ENCODE results near the gene ULK1. TPM values are rescaled to one million over a fixed set of nuclear protein-coding genes. Genes with fewer than 3 reads are reported as not detected.
A peak's percentile ranks its signal among the peaks of the same experiment; 100 is the strongest.

The ULK1 gene
- total and polyA plus RNA-seq, 2 of the 13 experiments (the other 11 are each of a cell fraction or from before 2014, with no cell fraction given), result 2.8 to 10.1 TPM

- peak; percentile 56; the same call in 1 of the 2 replicates for TF ChIP-seq ZNF350 (CRISPR knock-in tag; IDR thresholded peaks at IDR 0.05; ENCODE audit: borderline replicate concordance, low read depth)
- TF ChIP-seq THAP11 (CRISPR knock-in tag; IDR thresholded peaks at IDR 0.05), result peak; percentile 88
- 0 out of 2 replicates have a peak, but pooled peaks have one; percentile 54 for TF ChIP-seq MEF2D (CRISPR knock-in tag; IDR thresholded peaks at IDR 0.05)
- peak; percentile 90 for TF ChIP-seq GATAD1 (CRISPR knock-in tag; IDR thresholded peaks at IDR 0.05)
- peak; percentile 91 for TF ChIP-seq ZMAT3 (CRISPR knock-in tag; conservative IDR thresholded peaks at IDR 0.05)
- no peak for TF ChIP-seq EP300 (IDR thresholded peaks at IDR 0.05; ENCODE audit: low read depth in 2 of 2, low read length in 2 of 2)
- TF ChIP-seq EP300 (CRISPR knock-in tag; IDR thresholded peaks at IDR 0.05; ENCODE audit: borderline replicate concordance), result no peak; the same call in 1 of the 2 replicates
- TF ChIP-seq YEATS4 (CRISPR knock-in tag; IDR thresholded peaks at IDR 0.05; ENCODE audit: borderline replicate concordance), result peak; percentile 95
- TF ChIP-seq KDM2A (CRISPR knock-in tag; IDR thresholded peaks at IDR 0.05; ENCODE audit: borderline replicate concordance, low read depth), result peak; percentile 90
- TF ChIP-seq PAX8 (CRISPR knock-in tag; IDR thresholded peaks at IDR 0.05; ENCODE audit: borderline replicate concordance), result no peak
- peak; percentile 76 for TF ChIP-seq HOXA3 (CRISPR knock-in tag; IDR thresholded peaks at IDR 0.05)
- TF ChIP-seq ZNF883 (CRISPR knock-in tag; IDR thresholded peaks at IDR 0.05; ENCODE audit: not compliant biosample characterization), result peak; percentile 29
- peak; percentile 47; the same call in 1 of the 2 replicates for TF ChIP-seq KDM4B (CRISPR knock-in tag; IDR thresholded peaks at IDR 0.05)
- TF ChIP-seq SIN3A (IDR thresholded peaks at IDR 0.05; ENCODE audit: borderline replicate concordance, low read depth, low read length), result peak; percentile 98
- peak; percentile 80; the same call in 1 of the 2 replicates for TF ChIP-seq ELF4 (CRISPR knock-in tag; IDR thresholded peaks at IDR 0.05; ENCODE audit: borderline replicate concordance)
- no peak for TF ChIP-seq FIP1L1 (IDR thresholded peaks at IDR 0.05; ENCODE audit: borderline replicate concordance, insufficient read depth, low read depth, low read length)
- TF ChIP-seq ETV5 (CRISPR knock-in tag; IDR thresholded peaks at IDR 0.05; ENCODE audit: borderline replicate concordance), result peak; percentile 66
- TF ChIP-seq MYPOP (CRISPR knock-in tag; IDR thresholded peaks at IDR 0.05), result 0 out of 2 replicates have a peak, but pooled peaks have one; percentile 16
- peak; percentile 25; the same call in 1 of the 2 replicates for TF ChIP-seq MED13 (CRISPR knock-in tag; IDR thresholded peaks at IDR 0.05)
- TF ChIP-seq THYN1 (CRISPR knock-in tag; IDR thresholded peaks at IDR 0.05; ENCODE audit: borderline replicate concordance, low read depth), result no peak
- TF ChIP-seq USF2 (IDR thresholded peaks at IDR 0.05; ENCODE audit: low read depth, low read length), result peak; percentile 72; the same call in 1 of the 2 replicates
- peak; percentile 85; the same call in 1 of the 2 replicates for TF ChIP-seq USF2 (CRISPR knock-in tag; IDR thresholded peaks at IDR 0.05; ENCODE audit: borderline replicate concordance)
- peak; percentile 99 for TF ChIP-seq MYC (CRISPR knock-in tag; IDR thresholded peaks at IDR 0.05; ENCODE audit: borderline replicate concordance)
Observed at GRCh38 chr12:131928711-131929580, 34.5 kb downstream of the ULK1 start, which contains the start of gene PUS1 (continued).

Measured in HepG2 (cell line).